Measurements from ENCODE around the gene TOLLIP.

DNA sequence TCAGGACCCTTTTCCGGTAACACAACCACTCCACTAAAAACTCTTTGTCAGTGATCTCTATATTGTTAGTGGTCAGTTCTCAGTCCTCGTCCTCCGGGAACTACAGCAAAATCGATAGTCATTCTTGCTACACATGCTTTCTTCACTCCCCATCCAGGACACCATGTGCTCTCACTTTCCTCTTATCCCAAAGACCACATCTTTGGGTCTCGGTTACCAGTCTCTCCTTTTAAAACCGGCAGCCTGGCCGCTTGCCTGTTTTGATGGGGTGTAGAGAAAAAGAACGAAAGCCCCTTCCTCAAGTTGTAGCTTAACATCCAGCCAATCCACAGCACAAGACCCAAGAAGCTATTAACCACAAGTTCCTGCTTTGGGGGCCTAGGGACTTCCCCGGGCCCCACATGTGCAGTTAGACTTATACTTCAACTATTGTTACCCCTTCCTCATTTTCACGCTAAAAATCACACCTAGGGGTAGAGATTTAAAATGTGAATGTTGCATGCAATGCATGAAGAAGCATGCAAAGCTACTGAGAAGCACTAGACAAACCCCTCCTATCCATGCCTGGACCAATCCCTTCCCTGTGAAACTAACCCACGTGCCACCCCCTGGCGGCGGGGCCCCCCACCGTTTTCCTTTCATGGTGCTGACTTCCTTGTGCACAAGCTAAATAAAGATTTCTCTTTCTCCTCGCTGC lies 1.5 kb upstream of the TOLLIP start:
- TF ChIP-seq, protein P1, sequence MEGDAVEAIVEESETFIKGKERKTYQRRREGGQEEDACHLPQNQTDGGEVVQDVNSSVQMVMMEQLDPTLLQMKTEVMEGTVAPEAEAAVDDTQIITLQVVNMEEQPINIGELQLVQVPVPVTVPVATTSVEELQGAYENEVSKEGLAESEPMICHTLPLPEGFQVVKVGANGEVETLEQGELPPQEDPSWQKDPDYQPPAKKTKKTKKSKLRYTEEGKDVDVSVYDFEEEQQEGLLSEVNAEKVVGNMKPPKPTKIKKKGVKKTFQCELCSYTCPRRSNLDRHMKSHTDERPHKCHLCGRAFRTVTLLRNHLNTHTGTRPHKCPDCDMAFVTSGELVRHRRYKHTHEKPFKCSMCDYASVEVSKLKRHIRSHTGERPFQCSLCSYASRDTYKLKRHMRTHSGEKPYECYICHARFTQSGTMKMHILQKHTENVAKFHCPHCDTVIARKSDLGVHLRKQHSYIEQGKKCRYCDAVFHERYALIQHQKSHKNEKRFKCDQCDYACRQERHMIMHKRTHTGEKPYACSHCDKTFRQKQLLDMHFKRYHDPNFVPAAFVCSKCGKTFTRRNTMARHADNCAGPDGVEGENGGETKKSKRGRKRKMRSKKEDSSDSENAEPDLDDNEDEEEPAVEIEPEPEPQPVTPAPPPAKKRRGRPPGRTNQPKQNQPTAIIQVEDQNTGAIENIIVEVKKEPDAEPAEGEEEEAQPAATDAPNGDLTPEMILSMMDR (IDR thresholded peaks at IDR 0.05 in 4 of 5, conservative IDR thresholded peaks at IDR 0.05 in 1 of 5) = no peak
- TF ChIP-seq POLR2A (IDR thresholded peaks at IDR 0.05) = no peak
